SU-DHL-6 (cell line): ENCODE results near the gene PRXL2A.

ENCODE experiments used
- H2AFZ ChIP-seq: fragments of 200-600 bp; sonication (generic); 2 replicates; pipeline ENCODE4 v1.6.1; 2014; ENCODE audit warnings: low read depth, mild to moderate bottlenecking, moderate library complexity, mixed read lengths, antibody characterized with exemption, low read length; ENCODE audit not compliant: severe bottlenecking
- H3F3A ChIP-seq: fragments of 200-600 bp; shearing (Covaris generic); 2 replicates; pipeline ENCODE4 v1.6.0; 2016; ENCODE audit warnings: antibody characterized with exemption, mild to moderate bottlenecking; ENCODE audit not compliant: insufficient read depth
- H3K27ac ChIP-seq: fragments of 200-600 bp; sonication (generic); 2 replicates; pipeline ENCODE4 v1.5.1; 2016; ENCODE audit warnings: low read depth, mild to moderate bottlenecking, low read length, moderate library complexity, mixed read lengths
- H3K27me3 ChIP-seq: fragments of 200-600 bp; sonication (generic), shearing (Covaris generic); 2 replicates; pipeline ENCODE4 v1.6.0; 2014; ENCODE audit warnings: mild to moderate bottlenecking, low read length
- H3K36me3 ChIP-seq: fragments of 200-600 bp; sonication (generic); 2 replicates; pipeline ENCODE4 v1.6.1; 2014; ENCODE audit warnings: mild to moderate bottlenecking, low read length, mixed read lengths
- H3K4me2 ChIP-seq: fragments of 300-600, 200-600 bp; shearing (Covaris generic), sonication (generic); 2 replicates; pipeline ENCODE4 v1.6.0; 2014; ENCODE audit warnings: low read length, low read depth, mild to moderate bottlenecking; ENCODE audit not compliant: poor library complexity, severe bottlenecking
- H3K4me3 ChIP-seq: fragments of 200-600 bp; sonication (generic); 2 replicates; pipeline ENCODE4 v1.5.1; 2014; ENCODE audit warnings: antibody characterized with exemption, low read length, mild to moderate bottlenecking, mixed read lengths; ENCODE audit not compliant: insufficient read depth, poor library complexity, severe bottlenecking
- H3K79me2 ChIP-seq: fragments of 200-600 bp; sonication (generic); 2 replicates; pipeline ENCODE4 v1.6.1; 2014; ENCODE audit warnings: mild to moderate bottlenecking, low read length, moderate library complexity; ENCODE audit not compliant: insufficient read depth
- H3K9ac ChIP-seq: fragments of 200-600 bp; sonication (generic); 2 replicates; pipeline ENCODE4 v1.7.0; 2014; ENCODE audit warnings: mild to moderate bottlenecking, low read length
- H3K9me2 ChIP-seq: fragments of 200-600 bp; sonication (generic); replicated peaks from 2 replicates; pipeline ENCODE4 v1.6.1; 2014; ENCODE audit warnings: low read length; ENCODE audit not compliant: insufficient read depth
- H3K9me3 ChIP-seq: fragments of 200-600 bp; sonication (generic); 2 replicates; pipeline ENCODE4 v1.6.1; 2014; ENCODE audit warnings: low read length, mixed read lengths; ENCODE audit not compliant: insufficient read depth
- H4K20me1 ChIP-seq: fragments of 200-600 bp; sonication (generic); 2 replicates; pipeline ENCODE4 v1.6.1; 2014; ENCODE audit warnings: low read depth, mild to moderate bottlenecking, antibody characterized with exemption, low read length, moderate library complexity, mixed read lengths
- CTCF ChIP-seq: fragments of 200-600 bp; sonication (generic); IDR thresholded peaks from one replicate; pipeline ENCODE4 v1.5.1; 2017; ENCODE audit warnings: antibody characterized with exemption, mild to moderate bottlenecking, low read length, moderate library complexity; ENCODE audit not compliant: insufficient read depth, poor library complexity, severe bottlenecking
- EZH2phosphoT487 ChIP-seq: fragments of 200-600 bp; sonication (generic), shearing (Covaris generic); conservative IDR thresholded peaks from 2 replicates; pipeline ENCODE4 v1.6.1; 2018; ENCODE audit warnings: mild to moderate bottlenecking, antibody characterized with exemption, low read length, moderate library complexity, mixed read lengths

The PRXL2A gene

GRCh38 chr10:80410122-80410521, 1.8 kb downstream of the PRXL2A start:
- H3K27ac ChIP-seq: no peak overlapping the region
- no peaks in the 10 kb centered on the region for H3K79me2 ChIP-seq
- no peak overlapping the region for H2AFZ ChIP-seq
- no peak overlapping the region for H3K9ac ChIP-seq
- no peak overlapping the region for H3K4me2 ChIP-seq
- H3K9me3 ChIP-seq: no peaks in the 10 kb centered on the region
- H3K9me2 ChIP-seq: no peaks in the 10 kb centered on the region
- H3K4me3 ChIP-seq: no peak overlapping the region
- TF ChIP-seq EZH2phosphoT487 (no peak), CTCF (no peak)
- no peaks in the 10 kb centered on the region for H3K27me3 ChIP-seq
- no peaks in the 10 kb centered on the region for H3F3A ChIP-seq
- no peaks in the 10 kb centered on the region for H4K20me1 ChIP-seq
- no peaks in the 10 kb centered on the region for H3K36me3 ChIP-seq

- Histone ChIP-seq H3K79me2 (no peaks in the 10 kb centered on the region), H3K27me3 (no peaks in the 10 kb centered on the region)
Observed at GRCh38 chr10:80410578-80411145, 2.3 kb downstream of the PRXL2A start.

GRCh38 chr10:80411267-80411668, 2.9 kb downstream of the PRXL2A start:
- Histone ChIP-seq H3F3A (no peaks in the 10 kb centered on the region), H3K9ac (no peak overlapping the region), H3K27ac (no peak overlapping the region), H3K4me2 (no peak overlapping the region), H3K27me3 (no peaks in the 10 kb centered on the region), H3K36me3 (no peaks in the 10 kb centered on the region), H3K9me3 (no peaks in the 10 kb centered on the region), H3K4me3 (no peak overlapping the region), H3K9me2 (no peaks in the 10 kb centered on the region), H3K79me2 (no peaks in the 10 kb centered on the region), H2AFZ (no peak overlapping the region), H4K20me1 (no peaks in the 10 kb centered on the region)
- TF ChIP-seq CTCF: no peak
- no peak for TF ChIP-seq EZH2phosphoT487

More at GRCh38 chr10:80410578-80411145, 2.3 kb downstream of the PRXL2A start:
- Histone ChIP-seq H3K4me2 (no peak overlapping the region), H3F3A (no peaks in the 10 kb centered on the region), H2AFZ (no peak overlapping the region), H3K9ac (no peak overlapping the region), H3K36me3 (no peaks in the 10 kb centered on the region), H4K20me1 (no peaks in the 10 kb centered on the region), H3K4me3 (no peak overlapping the region), H3K27ac (no peak overlapping the region), H3K9me3 (no peaks in the 10 kb centered on the region), H3K9me2 (no peaks in the 10 kb centered on the region)
- no peak for TF ChIP-seq EZH2phosphoT487
- no peak for TF ChIP-seq CTCF
